IPS DF 4.7 (cell line): ENCODE data around the gene DLK1.

ENCODE experiments used
- DNase-seq: peaks from one replicate; pipeline ENCODE4 v3.0.0-alpha.2; 2013; ENCODE audit warnings: low spot score; ENCODE audit errors: extremely low read depth

DLK1 gene

GRCh38 chr14:100776681-100777365 lies 50.1 kb downstream of the DLK1 start:
- no peak for DNase-seq

GRCh38 chr14:100777366-100777817 lies 50.7 kb downstream of the DLK1 start:
- no peak for DNase-seq

GRCh38 chr14:100777818-100778525 lies 51.3 kb downstream of the DLK1 start:
- no peak for DNase-seq

- DNase-seq = no peak
Measured at GRCh38 chr14:100778526-100778882, 51.8 kb downstream of the DLK1 start.

- DNase-seq = no peak
Measured at GRCh38 chr14:100778951-100779690, 52.4 kb downstream of the DLK1 start.

GRCh38 chr14:100779691-100780080 lies 53.0 kb downstream of the DLK1 start:
- no peak for DNase-seq

- DNase-seq = no peak
Measured at GRCh38 chr14:100780246-100780645, 53.6 kb downstream of the DLK1 start.

GRCh38 chr14:100780646-100781355 lies 54.1 kb downstream of the DLK1 start:
- no peak for DNase-seq

GRCh38 chr14:100781952-100782351 lies 55.3 kb downstream of the DLK1 start:
- DNase-seq = no peak

GRCh38 chr14:100782516-100783320 lies 56.0 kb downstream of the DLK1 start:
- no peak for DNase-seq

GRCh38 chr14:100783630-100784370 lies 57.1 kb downstream of the DLK1 start:
- no peak for DNase-seq

- no peak for DNase-seq
Measured at GRCh38 chr14:100784523-100785337, 58.0 kb downstream of the DLK1 start.

GRCh38 chr14:100785338-100785615 lies 58.6 kb downstream of the DLK1 start:
- DNase-seq = no peak

- DNase-seq = no peak
Measured at GRCh38 chr14:100785626-100786025, 58.9 kb downstream of the DLK1 start.

- no peak for DNase-seq
Measured at GRCh38 chr14:100786131-100786530, 59.4 kb downstream of the DLK1 start.

GRCh38 chr14:100786576-100787219 lies 60.0 kb downstream of the DLK1 start:
- DNase-seq = no peak

- no peak for DNase-seq
Measured at GRCh38 chr14:100787659-100788058, 61.0 kb downstream of the DLK1 start.
